ENCODE measurements around the gene DPRX. TPM values are rescaled to one million over a fixed set of nuclear protein-coding genes. Genes with fewer than 3 reads are reported as not detected.

Gene DPRX
- polyA plus RNA-seq, 1 experiment = not detected

DNA sequence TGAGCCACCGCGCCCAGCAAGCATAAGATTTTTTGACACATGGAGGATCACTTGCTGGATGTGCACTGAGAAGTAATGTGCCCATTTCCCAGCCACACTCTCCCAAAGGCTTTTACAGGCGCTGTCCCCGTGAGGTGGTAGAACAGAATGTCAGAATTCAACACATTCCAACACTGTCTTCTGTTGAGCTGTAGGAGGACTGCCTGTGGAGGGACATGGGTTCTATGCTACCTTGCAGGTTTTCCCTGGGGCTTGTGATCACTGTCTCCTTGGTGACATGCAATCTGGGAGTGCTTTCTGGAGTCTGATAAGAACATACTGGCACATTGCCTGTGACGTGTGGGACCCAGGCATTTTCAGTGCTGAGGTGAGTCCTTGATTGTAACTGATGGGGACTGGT, 38.5 kb downstream of the DPRX start:
- no peak for DNase-seq (ENCODE audit: low read depth, low spot score)
- H3K27ac ChIP-seq (ENCODE audit: low read depth, low read length) = no peak overlapping the region
- POLR2A ChIA-PET = no interaction called here
- no peaks in the 10 kb centered on the region for H3K27me3 ChIP-seq (ENCODE audit: control insufficient read depth, insufficient read depth, low read length)
- H3K4me3 ChIP-seq (ENCODE audit: low read depth, low read length) = no peak overlapping the region
- CTCF ChIA-PET = no interaction called here
- H3K9me3 ChIP-seq (ENCODE audit: control insufficient read depth, insufficient read depth, low read length) = peaks cover 38% of the 10 kb centered on the region
- TF ChIP-seq, protein P1, sequence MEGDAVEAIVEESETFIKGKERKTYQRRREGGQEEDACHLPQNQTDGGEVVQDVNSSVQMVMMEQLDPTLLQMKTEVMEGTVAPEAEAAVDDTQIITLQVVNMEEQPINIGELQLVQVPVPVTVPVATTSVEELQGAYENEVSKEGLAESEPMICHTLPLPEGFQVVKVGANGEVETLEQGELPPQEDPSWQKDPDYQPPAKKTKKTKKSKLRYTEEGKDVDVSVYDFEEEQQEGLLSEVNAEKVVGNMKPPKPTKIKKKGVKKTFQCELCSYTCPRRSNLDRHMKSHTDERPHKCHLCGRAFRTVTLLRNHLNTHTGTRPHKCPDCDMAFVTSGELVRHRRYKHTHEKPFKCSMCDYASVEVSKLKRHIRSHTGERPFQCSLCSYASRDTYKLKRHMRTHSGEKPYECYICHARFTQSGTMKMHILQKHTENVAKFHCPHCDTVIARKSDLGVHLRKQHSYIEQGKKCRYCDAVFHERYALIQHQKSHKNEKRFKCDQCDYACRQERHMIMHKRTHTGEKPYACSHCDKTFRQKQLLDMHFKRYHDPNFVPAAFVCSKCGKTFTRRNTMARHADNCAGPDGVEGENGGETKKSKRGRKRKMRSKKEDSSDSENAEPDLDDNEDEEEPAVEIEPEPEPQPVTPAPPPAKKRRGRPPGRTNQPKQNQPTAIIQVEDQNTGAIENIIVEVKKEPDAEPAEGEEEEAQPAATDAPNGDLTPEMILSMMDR (IDR thresholded peaks at IDR 0.05; ENCODE audit: low read depth, low read length) = no peak

DNA sequence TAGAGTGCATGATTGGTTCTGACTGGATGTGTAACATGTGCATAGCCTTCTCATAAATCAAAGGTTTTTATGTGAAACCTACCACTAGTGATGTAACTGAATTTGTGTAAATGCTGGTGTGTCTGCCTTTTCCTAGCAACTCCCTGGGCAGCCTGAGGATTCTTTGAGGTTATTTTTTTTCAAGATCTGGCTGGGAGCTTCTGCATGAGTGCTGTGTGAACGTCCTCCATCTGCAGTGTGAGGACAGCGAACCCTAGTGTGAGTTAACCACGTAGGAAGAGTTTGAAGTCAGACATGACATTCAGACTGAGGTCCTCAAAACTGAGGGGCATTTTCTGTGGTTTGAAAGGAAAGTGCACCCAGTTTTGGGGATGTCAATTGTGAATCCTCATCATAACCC, 39.9 kb downstream of the DPRX start:
- no peak for DNase-seq (ENCODE audit: low read depth, low spot score)
- H3K4me3 ChIP-seq (ENCODE audit: low read depth, low read length) = no peak overlapping the region
- H3K27ac ChIP-seq (ENCODE audit: low read depth, low read length) = no peak overlapping the region
- H3K9me3 ChIP-seq (ENCODE audit: control insufficient read depth, insufficient read depth, low read length) = peaks cover 40% of the 10 kb centered on the region
- ChIA-PET CTCF (no interaction called here), POLR2A (no interaction called here)
- H3K27me3 ChIP-seq (ENCODE audit: control insufficient read depth, insufficient read depth, low read length) = no peaks in the 10 kb centered on the region
- TF ChIP-seq, protein P1 (IDR thresholded peaks at IDR 0.05; ENCODE audit: low read depth, low read length) = no peak

Small RNA genes lying within 50 kb of the gene (small RNA-seq; reads per million reads assigned to genes)
- gene MIR1323 (ENCODE audit: insufficient read length, low read depth) (not detected), gene MIR498 (ENCODE audit: insufficient read length, low read depth) (not detected), gene MIR512-1 (ENCODE audit: insufficient read length, low read depth) (not detected), gene MIR512-2 (ENCODE audit: insufficient read length, low read depth) (not detected), gene MIR515-1 (ENCODE audit: insufficient read length, low read depth) (not detected), gene MIR515-2 (ENCODE audit: insufficient read length, low read depth) (not detected), gene MIR519C (ENCODE audit: insufficient read length, low read depth) (not detected), gene MIR519E (ENCODE audit: insufficient read length, low read depth) (not detected), gene MIR520E (ENCODE audit: insufficient read length, low read depth) (not detected), gene RNU6-698P (ENCODE audit: insufficient read length, low read depth) (not detected)

Other genes starting within 250 kb of the DPRX start
- gene ZNF765, start 236.8 kb upstream of the DPRX start, polyA plus RNA-seq (2011; rRNA removed) = 4.6 and 5.3 TPM in 2 replicates
- gene ZNF761, start 200.0 kb upstream of the DPRX start, polyA plus RNA-seq (2011; rRNA removed) = 9.1 and 12.5 TPM in 2 replicates
- gene ZNF813, start 164.3 kb upstream of the DPRX start, polyA plus RNA-seq (2011; rRNA removed) = 1.7 and 2.1 TPM in 2 replicates
- 4.2 and 4.4 TPM in 2 replicates for gene ZNF331, start 93.9 kb upstream of the DPRX start, polyA plus RNA-seq (2011; rRNA removed)
- not detected in 2 replicates for gene NLRP12, start 192.3 kb downstream of the DPRX start, polyA plus RNA-seq (2011; rRNA removed)
- 39.3 and 71.0 TPM in 2 replicates for gene MYADM, start 235.9 kb downstream of the DPRX start, polyA plus RNA-seq (2011; rRNA removed)